ENCODE data around the gene AUH. TPM values are rescaled to one million over a fixed set of nuclear protein-coding genes. Genes with fewer than 3 reads are reported as not detected.

AUH gene
- total and polyA plus RNA-seq, 9 of the 15 experiments (the other 6 are each of a cell fraction or from before 2014, with no cell fraction given): 3.4 to 29.0 (median 10.1) TPM

DNA sequence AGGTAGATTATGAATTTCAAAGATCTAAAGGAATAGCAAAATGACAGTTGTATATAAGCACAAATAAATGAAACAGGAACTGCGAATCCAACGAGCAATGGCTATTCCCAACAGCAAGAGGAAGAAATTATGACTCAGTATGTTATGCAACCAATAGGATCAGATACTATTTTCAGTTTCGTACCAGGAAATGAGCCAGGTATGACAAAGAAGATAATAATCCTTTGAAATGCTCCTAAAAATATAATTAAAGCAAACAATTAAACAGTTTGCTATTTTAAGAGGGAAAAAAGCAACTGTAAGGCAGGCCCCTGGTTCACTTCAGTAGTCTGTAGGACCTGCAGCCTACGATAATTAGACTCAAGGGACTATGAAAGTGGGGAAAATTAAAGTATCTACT is 58.9 kb downstream of the AUH start (continued):
- TF ChIP-seq PURB (CRISPR knock-in tag; IDR thresholded peaks at IDR 0.05; ENCODE audit: low read depth): no peak
- TF ChIP-seq SAFB2 (IDR thresholded peaks at IDR 0.05; ENCODE audit: borderline replicate concordance, low read depth, low read length, severe bottlenecking): no peak
- TF ChIP-seq, protein P1, sequence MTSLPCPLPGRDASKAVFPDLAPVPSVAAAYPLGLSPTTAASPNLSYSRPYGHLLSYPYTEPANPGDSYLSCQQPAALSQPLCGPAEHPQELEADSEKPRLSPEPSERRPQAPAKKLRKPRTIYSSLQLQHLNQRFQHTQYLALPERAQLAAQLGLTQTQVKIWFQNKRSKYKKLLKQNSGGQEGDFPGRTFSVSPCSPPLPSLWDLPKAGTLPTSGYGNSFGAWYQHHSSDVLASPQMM (CRISPR knock-in tag; IDR thresholded peaks at IDR 0.05): no peak
- no peak for TF ChIP-seq TAF9B (IDR thresholded peaks at IDR 0.05; ENCODE audit: partially characterized antibody)

DNA sequence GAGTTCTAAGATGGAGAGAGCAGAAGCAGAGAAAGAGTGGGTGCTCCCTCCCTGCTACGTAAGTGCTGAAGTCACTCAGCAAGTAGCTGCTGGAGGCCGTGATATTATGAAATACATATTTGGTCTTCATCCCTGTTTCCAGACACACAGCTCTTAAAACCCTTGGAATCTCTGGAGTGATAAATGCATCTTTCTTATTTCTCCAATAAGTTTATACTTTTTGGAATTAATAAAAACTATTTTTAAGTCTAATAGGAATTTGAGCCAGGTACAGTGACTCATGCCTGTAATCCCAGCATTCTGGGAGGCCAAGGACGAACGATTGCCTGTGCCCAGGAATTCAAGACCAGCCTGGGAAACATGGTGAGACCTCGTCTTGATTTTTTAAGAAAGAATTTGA is 60.6 kb downstream of the AUH start:
- WGBS (ENCODE audit: insufficient coverage, low coverage, missing lambda C conversion rate): 92% methylated on average over 5 of the region's 5 CpGs
- ChIA-PET POLR2A (no interaction called here), CTCF (ENCODE audit: low intra/inter-chr PET ratio) (no interaction called here)
- no peak overlapping the region for H2AFZ ChIP-seq (ENCODE audit: low read depth, low read length)
- no peak overlapping the region for H3K4me2 ChIP-seq (ENCODE audit: insufficient read depth, low read length)
- intact Hi-C loops (cut with micrococcal nuclease) (no loop called here), in situ Hi-C loops (cut with MboI) (no loop called here)
- no peak overlapping the region for H3K9ac ChIP-seq (ENCODE audit: insufficient read depth in 1 of 2, low read depth in 2 of 2, low read length in 2 of 2)
- no peaks in the 10 kb centered on the region for H3K9me1 ChIP-seq (ENCODE audit: control insufficient read depth, insufficient read depth, low read length)
- H3K36me3 ChIP-seq (ENCODE audit: control insufficient read depth, insufficient read depth, low read length): no peaks in the 10 kb centered on the region
- no peaks in the 10 kb centered on the region for H3K9me3 ChIP-seq (replicated peaks; ENCODE audit: control insufficient read depth, insufficient read depth, low read depth, low read length)
- no peak for TF ChIP-seq ZNF146 (CRISPR knock-in tag; IDR thresholded peaks at IDR 0.05; ENCODE audit: unreplicated experiment)
- no peak for TF ChIP-seq NR3C1 (CRISPR knock-in tag; IDR thresholded peaks at IDR 0.05)
- no peak for TF ChIP-seq ZNF212 (CRISPR knock-in tag; IDR thresholded peaks at IDR 0.05)
- TF ChIP-seq RBBP5 (IDR thresholded peaks at IDR 0.05; ENCODE audit: borderline replicate concordance, insufficient read depth, low read length, poor library complexity, severe bottlenecking): no peak
- no peak for TF ChIP-seq NFYB (IDR thresholded peaks at IDR 0.05; ENCODE audit: extremely low read depth, insufficient read length)
- TF ChIP-seq NR1H2 (CRISPR knock-in tag; IDR thresholded peaks at IDR 0.05): no peak
- no peak for TF ChIP-seq RFX5 (IDR thresholded peaks at IDR 0.05; ENCODE audit: low read depth, low read length)
- TF ChIP-seq ETV1 (tag; conservative IDR thresholded peaks at IDR 0.05; ENCODE audit: low read depth): no peak
- TF ChIP-seq ZNF282 (CRISPR knock-in tag; IDR thresholded peaks at IDR 0.05): no peak
- no peak for TF ChIP-seq TEAD1 (CRISPR knock-in tag; IDR thresholded peaks at IDR 0.05)
- no peak for TF ChIP-seq ZNF316 (IDR thresholded peaks at IDR 0.05)
- no peak for TF ChIP-seq CBX8 (IDR thresholded peaks at IDR 0.05; ENCODE audit: borderline replicate concordance, extremely low read depth, low read depth, low read length, poor library complexity, severe bottlenecking)
- H3K27ac ChIP-seq (ENCODE audit: extremely low read depth, low read depth, low read length): no peak overlapping the region
- no peaks in the 10 kb centered on the region for H3K4me1 ChIP-seq (replicated peaks in 1 of 2; ENCODE audit: control insufficient read depth in 2 of 2, insufficient read depth in 2 of 2, low read length in 2 of 2)
- no peaks in the 10 kb centered on the region for H4K20me1 ChIP-seq (replicated peaks; ENCODE audit: control insufficient read depth, insufficient read depth, low read length)
- no peak for ATAC-seq
- no peaks in the 10 kb centered on the region for H3K79me2 ChIP-seq (ENCODE audit: control insufficient read depth, insufficient read depth, low read length)
- BruUV-seq (replicated peaks): no TSS peak
- no peak overlapping the region for H3K4me3 ChIP-seq
- DNase-seq (ENCODE audit: extremely low read depth in 1 of 4, low spot score in 3 of 4): no peak
- no peaks in the 10 kb centered on the region for H3K27me3 ChIP-seq (ENCODE audit: control insufficient read depth in 2 of 2, insufficient read depth in 2 of 2, low read length in 2 of 2)
- no peak for FAIRE-seq

Measured in K562 (cell line).